HG03108 (cell line): ENCODE measurements around the gene GPC3.
"Not testable (repeated sequence)": the region's sequence is repeated elsewhere in the genome, so short reads cannot be mapped to it uniquely, and the experiment has no call there.

Experiments used
- ATAC-seq: cut with Tn5 transposase; IDR thresholded peaks from one replicate; pipeline ENCODE4 v1.9.1; 2021; ENCODE audit warnings: moderate library complexity; ENCODE audit not compliant: unreplicated experiment

Gene GPC3

GRCh38 chrX:133999031-133999705 is 13.8 kb upstream of the GPC3 start:
- ATAC-seq, result no peak

GRCh38 chrX:133995759-133996158 is 10.4 kb upstream of the GPC3 start:
- ATAC-seq, result no peak

- ATAC-seq, result no peak
Measured at GRCh38 chrX:133994576-133994975, 9.2 kb upstream of the GPC3 start.

- ATAC-seq, result no peak
Measured at GRCh38 chrX:133992882-133993281, 7.5 kb upstream of the GPC3 start.

- no peak for ATAC-seq
Measured at GRCh38 chrX:133991814-133992213, 6.4 kb upstream of the GPC3 start.

GRCh38 chrX:133991057-133991456 is 5.7 kb upstream of the GPC3 start:
- not testable (repeated sequence) for ATAC-seq

- ATAC-seq, result no peak
Measured at GRCh38 chrX:133989993-133990392, 4.6 kb upstream of the GPC3 start.

- ATAC-seq, result no peak
Measured at GRCh38 chrX:133989490-133989889, 4.1 kb upstream of the GPC3 start.

GRCh38 chrX:133988010-133988409 is 2.6 kb upstream of the GPC3 start:
- no peak for ATAC-seq

- no peak for ATAC-seq
Measured at GRCh38 chrX:133987188-133987587, 1.8 kb upstream of the GPC3 start.

GRCh38 chrX:133985967-133986683 is 731 bp upstream of the GPC3 start:
- ATAC-seq, result no peak

- ATAC-seq, result no peak
Measured at GRCh38 chrX:133984857-133985163, 584 bp downstream of the GPC3 start.

- ATAC-seq, result no peak
Measured at GRCh38 chrX:133983974-133984845, 1.2 kb downstream of the GPC3 start.

GRCh38 chrX:133983256-133983973 is 2.0 kb downstream of the GPC3 start:
- no peak for ATAC-seq

GRCh38 chrX:133981924-133982323 is 3.5 kb downstream of the GPC3 start:
- no peak for ATAC-seq

- ATAC-seq, result no peak
Measured at GRCh38 chrX:133980832-133981588, 4.4 kb downstream of the GPC3 start.

GRCh38 chrX:133980406-133980805 is 5.0 kb downstream of the GPC3 start:
- ATAC-seq, result no peak

GRCh38 chrX:133979641-133980230 is 5.7 kb downstream of the GPC3 start:
- ATAC-seq, result no peak

- no peak for ATAC-seq
Measured at GRCh38 chrX:133973704-133974103, 11.7 kb downstream of the GPC3 start.

GRCh38 chrX:133972916-133973315 is 12.5 kb downstream of the GPC3 start:
- ATAC-seq, result no peak
